GM18498 (cell line): Measurements from ENCODE around the gene BORCS8.
A peak's percentile ranks its signal among the peaks of the same experiment; 100 is the strongest.
"Not testable (repeated sequence)": the region's sequence is repeated elsewhere in the genome, so short reads cannot be mapped to it uniquely, and the experiment has no call there.

Experiments used
- ATAC-seq: cut with Tn5 transposase; IDR thresholded peaks from one replicate; pipeline ENCODE4 v1.9.1; 2021; ENCODE audit warnings: mild to moderate bottlenecking, moderate library complexity; ENCODE audit not compliant: unreplicated experiment

BORCS8 gene

DNA sequence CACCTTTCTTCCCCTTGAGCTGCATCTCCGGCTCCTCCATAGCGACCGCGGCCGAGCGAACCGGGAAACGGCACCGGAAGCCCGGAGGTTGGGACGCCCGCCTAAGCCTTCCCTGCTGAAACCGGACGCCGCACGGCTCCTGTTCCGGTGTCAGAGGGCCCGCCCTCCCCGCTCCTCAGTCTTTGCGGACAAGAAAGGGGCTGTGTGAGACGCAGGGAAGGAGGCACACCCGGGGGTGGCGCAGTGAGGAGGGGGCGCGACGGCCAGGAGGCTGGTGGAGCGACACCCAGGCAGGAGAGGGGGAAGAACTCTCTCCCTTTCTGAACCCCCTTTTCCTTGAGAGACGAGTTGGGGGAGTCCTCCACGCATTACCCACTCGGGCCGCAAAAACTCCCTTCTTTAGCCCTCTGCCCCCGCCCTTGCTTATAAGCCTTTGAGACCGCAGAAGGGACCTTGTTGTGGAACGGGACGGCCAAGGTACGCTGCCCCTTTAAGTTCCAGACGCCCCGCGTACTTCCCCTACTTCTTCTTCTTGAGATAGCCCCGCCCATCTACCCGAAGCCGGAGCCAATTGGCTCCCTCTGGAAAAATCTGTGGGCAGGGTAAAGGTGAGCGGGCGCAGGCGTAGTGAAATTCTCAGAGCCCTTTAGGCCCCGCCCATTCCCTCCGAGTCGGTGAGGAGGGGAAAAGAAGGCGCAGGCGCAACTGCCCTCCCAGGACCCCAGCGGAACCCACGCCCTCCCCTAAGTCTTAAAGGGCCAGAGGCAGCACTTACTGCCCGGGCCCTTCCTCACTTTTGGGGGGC lies at the start of gene BORCS8, which contains the start of gene RFXANK:
Gene BORCS8 (minus strand): TSS at position 75 of the 805 bp plus-strand sequence. CDS start 35 bp downstream, at position 40.
Gene RFXANK (plus strand): TSS at position 181 of the 805 bp plus-strand sequence. CDS start 1,689 bp downstream, outside the sequence.
- ATAC-seq: peak; percentile 80

DNA sequence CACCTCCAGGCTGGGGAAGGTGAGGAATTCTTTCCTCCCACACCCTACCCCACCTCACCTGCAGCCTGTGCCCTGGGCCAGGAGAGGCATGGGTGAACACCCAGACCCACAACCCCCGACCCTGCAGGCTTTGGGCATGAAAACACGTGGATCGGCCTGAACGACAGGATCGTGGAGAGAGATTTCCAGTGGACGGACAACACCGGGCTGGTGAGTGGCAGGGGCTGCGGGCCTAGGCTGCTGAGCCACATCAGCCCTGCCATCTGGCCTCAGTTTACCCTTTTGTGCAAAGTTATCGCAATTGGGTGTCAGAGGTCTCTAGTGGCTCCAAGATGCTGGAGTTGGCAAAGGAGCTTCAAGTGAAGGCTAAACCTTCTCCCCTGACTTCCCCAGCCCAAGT lies 48.5 kb upstream of the BORCS8 start:
- no peak for ATAC-seq

DNA sequence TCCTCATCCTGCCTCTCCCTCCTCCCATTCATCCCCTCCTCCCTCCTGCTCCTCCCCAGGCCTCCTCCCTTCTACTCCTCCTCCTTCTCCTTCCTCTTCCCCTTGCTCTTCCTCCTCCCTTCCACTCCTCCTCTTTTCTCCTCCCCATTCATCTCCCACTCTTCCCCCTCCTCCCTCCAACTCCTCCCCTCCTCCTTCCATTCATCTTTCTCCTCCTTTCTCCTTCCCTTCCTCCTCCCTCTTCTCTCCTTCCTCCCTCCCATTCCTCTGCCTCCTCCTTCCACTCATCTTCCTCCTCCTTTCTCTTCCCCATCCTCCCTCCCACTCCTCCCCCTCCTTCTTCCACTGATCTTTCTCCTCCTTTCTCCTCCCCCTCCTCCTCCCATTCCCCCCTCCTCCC lies 47.7 kb upstream of the BORCS8 start:
- no peak for ATAC-seq

DNA sequence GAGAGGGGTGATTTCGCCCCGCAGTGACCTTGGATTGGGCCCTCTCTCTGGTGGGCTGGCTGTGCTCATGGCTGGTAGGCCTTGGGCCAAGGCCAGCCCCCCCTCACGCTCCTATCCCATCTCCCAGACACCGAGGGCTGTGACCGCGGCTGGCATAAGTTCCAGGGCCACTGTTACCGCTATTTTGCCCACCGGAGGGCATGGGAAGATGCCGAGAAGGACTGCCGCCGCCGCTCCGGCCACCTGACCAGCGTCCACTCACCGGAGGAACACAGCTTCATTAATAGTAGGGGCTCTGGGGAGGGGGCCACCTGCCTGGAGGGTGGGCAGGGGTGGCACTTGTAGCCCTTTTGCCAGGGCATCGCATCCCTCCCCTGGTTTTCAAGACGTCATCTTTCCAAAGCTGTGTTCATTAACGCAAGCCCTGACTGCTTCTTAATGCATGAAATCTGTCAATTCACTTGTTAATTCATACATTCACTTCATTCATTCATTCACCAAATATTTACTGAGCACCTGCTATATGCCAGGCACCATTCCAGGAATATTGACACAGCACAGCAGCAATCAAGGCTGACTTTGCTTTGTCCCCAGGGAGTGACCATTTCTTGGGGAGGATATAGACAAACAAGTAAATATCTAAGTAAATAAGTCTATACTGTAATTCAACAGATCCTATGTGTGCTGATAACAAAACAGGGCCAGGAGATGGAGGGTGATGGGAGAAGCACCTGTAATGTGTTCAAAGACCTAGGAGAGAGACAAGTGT lies 46.4 kb upstream of the BORCS8 start:
- no peak for ATAC-seq

DNA sequence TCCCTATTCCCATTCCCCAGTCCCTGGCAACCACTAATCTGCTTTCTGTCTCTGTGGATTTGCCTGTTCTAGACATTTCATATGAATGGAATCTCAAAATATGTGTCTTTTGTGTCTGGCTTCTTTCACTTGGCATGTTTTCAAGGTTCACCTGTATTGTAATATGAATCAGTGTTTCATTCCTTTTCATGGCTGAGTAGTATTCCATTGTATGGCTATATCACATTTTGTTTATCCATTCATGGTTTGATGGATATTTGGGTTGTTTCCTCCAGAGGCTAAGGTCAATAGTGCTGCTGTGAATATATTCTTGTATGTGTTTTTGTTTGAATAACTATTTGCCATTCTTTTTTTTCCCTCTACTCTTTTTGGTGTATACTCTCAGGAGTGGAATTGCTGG lies 44.2 kb upstream of the BORCS8 start:
- no peak for ATAC-seq

DNA sequence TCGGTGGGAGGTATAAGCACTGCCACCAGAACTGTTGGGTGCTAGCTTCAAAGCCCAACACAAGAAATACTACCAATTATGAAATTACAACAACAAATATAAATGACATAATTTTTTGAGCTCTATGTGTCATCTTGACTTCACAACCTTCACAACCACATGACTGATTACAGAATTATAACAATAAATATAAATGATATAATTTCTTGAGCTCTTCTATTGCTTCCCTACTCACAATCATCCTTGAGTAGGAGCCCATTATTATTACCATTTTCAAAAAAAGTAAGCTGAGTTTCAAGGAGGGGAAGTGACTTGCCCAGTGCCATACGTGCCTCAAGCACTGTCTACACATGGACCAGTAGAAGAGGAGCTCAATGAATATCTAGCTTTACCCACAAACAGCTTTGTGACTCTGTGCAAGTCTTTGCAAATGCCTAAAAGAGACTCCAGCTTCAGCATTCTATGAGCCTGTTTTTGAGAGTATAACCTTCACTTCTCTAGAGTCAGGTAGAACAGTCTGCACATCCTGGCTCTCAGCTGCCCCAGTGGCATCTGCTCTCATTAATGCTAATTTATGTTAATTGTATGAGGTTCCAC lies 42.4 kb upstream of the BORCS8 start:
- no peak for ATAC-seq

DNA sequence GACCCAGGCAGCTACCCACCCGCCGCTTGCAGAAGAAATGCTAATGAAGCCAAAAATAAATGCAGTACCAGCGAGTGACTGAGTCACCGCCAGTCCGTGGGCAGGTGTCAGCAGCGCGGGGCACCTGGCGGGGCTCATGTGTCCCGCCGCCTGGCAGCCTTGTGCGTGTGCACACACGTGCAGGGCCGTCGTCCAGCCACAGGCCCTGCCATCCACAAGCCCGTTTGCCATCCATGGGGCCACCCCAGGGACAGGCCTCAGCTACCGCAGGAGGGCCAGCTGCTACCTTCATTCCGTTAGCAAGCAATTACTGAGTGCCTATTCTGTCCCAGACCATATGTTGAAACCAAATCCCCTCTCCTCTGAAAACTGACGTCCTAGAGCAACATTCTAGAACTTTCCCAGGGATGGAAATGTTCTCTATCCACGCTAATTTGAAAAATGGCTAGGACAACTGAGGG lies 40.3 kb upstream of the BORCS8 start:
- no peak for ATAC-seq

DNA sequence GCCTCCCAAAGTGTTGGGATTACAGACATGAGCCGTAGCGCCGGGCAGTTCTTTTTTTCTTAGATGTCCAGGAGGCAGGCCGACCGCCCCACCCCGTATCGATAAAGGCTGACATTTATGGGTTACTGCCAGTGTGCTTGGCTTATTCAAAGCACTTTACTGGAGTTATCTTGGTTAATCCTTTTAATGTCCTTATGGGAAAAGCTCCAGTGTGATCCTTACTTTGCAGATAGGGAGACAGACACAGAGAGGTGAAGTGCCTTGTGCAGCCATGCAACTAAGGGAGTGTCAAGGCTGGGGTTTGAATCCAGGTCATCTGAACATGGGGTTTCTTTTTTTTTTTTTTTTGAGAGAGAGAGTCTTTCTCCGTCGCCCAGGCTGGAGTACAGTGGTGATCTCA lies 39.0 kb upstream of the BORCS8 start:
- ATAC-seq: no peak

DNA sequence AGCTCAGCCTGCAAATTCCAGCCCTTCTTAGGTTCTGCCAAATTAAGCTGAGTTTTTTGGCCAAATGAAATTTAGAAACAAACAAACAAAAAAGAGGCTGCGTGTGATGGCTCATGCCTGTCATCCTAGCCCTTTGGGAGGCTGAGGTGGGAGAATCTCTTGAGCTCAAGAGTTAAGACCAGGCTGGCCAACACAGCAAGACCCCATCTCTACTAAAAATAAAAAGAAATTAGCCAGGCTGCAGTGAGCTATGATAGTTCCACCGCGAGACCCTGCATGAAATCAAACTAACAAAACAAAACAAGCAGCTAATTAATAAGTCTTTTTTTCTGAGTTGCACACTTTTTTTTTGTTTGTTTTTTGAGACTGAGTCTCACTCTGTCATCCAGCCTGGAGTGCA lies 37.7 kb upstream of the BORCS8 start:
- no peak for ATAC-seq

DNA sequence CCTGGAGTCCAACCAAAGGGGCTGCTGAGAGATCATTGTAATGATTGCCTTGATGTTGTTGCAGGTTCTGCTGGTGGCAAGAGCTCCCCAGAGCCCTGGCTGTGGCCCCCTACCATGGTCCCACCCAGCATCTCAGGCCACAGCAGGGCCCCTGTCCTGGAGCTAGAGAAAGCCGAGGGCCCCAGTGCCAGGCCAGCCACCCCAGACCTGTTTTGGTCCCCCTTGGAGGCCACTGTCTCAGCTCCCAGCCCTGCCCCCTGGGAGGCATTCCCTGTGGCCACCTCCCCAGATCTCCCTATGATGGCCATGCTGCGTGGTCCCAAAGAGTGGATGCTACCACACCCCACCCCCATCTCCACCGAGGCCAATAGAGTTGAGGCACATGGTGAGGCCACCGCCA lies 35.3 kb upstream of the BORCS8 start:
- no peak for ATAC-seq

DNA sequence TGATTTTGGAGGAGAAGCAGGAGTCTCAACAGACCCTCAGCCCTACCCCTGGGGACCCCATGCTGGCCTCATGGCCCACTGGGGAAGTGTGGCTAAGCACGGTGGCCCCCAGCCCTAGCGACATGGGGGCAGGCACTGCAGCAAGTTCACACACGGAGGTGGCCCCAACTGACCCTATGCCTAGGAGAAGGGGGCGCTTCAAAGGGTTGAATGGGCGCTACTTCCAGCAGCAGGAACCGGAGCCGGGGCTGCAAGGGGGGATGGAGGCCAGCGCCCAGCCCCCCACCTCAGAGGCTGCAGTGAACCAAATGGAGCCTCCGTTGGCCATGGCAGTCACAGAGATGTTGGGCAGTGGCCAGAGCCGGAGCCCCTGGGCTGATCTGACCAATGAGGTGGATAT lies 34.7 kb upstream of the BORCS8 start:
- ATAC-seq: no peak

DNA sequence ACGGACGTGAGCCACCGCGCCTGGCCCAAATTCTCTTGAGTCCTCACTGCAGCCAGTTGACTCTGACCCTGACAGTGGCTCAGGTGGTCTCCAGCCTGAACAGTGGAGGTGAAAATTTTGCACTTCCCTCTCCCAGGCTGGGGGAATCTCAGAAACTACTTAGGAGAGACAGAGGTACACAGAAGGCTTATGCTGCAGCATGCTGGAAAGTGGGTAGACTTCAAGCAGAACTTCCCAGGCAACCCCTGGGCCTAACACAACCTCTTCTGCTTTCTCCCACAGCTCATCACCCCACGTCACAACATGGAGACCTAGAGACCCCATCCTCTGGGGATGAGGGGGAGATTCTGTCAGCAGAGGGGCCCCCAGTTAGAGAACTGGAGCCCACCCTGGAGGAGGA lies 34.3 kb upstream of the BORCS8 start:
- no peak for ATAC-seq

DNA sequence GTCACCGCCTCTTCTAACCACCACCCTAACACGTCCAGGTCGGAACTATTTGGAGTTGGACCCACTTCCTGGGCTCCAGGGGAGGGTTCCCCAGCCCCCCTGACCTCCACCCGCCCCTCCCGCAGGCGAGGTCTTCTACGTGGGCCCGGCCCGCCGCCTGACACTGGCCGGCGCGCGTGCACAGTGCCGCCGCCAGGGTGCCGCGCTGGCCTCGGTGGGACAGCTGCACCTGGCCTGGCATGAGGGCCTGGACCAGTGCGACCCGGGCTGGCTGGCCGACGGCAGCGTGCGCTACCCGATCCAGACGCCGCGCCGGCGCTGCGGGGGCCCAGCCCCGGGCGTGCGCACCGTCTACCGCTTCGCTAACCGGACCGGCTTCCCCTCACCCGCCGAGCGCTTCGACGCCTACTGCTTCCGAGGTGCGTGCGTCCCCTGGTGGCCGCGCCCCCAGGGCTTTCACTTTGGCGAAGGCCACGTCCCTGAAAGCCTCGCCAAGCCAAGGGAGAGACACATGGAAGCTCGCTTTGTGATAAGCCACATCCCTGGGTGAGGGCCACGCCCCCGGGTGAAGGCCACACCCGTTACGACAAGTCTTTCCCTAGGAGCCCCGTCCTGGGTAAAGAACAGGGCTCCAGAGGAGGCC lies 33.0 kb upstream of the BORCS8 start:
- ATAC-seq: no peak

DNA sequence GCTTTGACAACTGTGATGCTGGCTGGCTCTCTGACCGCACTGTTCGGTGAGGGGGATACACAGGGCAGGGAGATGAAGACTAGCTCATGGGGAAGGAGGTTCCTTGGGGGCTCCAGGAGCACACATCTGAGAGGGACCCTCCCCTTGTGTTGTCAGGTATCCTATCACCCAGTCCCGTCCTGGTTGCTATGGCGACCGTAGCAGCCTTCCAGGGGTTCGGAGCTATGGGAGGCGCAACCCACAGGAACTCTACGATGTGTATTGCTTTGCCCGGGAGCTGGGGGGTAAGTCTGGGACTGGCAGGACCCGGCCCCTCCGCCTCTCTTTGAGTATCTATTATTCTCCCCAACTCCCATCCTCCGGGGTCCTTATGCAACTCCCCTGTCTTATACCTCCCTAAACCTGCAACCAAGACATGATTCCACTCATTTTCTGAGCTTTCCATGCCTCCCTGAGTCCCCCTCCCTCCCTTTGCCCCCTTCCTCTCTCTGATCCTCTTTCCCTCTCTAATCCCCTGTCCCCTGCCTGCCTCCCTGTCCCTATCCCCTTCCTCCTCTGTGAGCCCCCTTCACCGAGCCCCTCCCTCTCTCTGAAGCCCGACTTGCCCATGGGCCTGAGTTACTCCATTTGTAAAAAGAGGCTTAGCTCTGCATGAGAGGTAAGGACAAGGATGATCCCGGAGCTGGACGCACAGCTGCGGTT lies 32.3 kb upstream of the BORCS8 start:
- no peak for ATAC-seq

DNA sequence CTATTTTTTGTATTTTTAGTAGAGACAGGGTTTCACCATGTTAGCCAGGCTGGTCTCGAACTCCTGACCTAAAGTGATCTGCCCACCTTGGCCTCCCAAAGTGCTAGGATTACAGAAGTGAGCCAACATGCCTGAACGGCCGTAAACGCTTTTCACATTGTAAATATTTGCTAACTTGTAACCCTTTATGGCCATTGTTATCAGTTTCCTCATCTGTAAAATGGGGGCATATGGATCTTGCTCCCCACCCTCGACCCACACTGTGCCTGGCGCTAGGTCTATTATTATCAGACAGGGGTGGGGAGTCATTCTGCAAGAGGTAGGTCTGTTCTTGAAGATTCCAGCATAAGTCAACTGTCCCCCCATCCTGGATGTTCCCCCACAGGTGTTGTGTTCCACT lies 31.7 kb upstream of the BORCS8 start:
- ATAC-seq: no peak

DNA sequence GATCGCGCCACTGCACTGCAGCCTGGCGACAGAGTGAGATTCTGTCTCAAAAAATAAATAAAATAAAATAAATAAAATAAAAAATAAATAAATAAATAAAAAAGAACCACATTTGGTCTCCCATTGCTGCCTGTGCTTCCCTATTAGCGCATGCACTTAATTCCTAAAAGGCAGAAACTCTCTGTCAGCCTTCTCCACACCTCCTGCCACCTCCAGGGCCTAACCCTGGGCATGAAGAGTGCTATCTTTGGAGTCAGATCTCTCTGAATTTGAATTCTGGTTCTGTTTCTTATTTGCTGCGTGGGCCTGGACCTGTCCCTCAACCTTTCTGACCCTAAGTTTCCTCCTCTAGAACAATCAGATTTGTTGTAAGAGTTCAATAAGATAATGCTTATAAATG lies 31.1 kb upstream of the BORCS8 start:
- no peak for ATAC-seq

DNA sequence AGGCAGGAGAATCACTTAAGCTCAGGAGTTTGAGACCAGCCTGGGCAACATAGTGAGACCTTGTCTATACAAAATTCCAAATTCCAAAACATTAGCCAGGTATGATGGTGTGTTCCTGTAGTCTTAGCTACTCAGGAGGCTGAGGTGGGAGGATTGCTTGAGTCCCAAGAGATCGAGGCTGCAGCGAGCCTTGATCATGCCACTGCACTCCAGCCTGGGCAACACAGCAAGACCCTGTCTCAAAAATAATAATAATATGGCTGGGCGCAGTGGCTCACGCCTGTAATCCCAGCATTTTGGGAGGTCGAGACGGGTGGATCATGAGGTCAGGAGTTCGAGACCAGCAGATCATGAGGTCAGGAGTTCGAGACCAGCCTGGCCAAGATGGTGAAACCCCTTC lies 29.0 kb upstream of the BORCS8 start:
- ATAC-seq: not testable (repeated sequence)

DNA sequence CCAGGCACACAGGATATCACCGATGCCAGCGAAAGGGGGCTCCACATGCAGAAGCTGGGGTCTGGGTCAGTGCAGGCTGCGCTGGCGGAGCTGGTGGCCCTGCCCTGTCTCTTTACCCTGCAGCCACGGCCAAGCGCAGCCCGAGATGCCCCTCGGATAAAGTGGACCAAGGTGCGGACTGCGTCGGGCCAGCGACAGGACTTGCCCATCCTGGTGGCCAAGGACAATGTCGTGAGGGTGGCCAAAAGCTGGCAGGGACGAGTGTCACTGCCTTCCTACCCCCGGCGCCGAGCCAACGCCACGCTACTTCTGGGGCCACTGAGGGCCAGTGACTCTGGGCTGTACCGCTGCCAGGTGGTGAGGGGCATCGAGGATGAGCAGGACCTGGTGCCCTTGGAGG lies 27.0 kb upstream of the BORCS8 start:
- ATAC-seq: no peak

DNA sequence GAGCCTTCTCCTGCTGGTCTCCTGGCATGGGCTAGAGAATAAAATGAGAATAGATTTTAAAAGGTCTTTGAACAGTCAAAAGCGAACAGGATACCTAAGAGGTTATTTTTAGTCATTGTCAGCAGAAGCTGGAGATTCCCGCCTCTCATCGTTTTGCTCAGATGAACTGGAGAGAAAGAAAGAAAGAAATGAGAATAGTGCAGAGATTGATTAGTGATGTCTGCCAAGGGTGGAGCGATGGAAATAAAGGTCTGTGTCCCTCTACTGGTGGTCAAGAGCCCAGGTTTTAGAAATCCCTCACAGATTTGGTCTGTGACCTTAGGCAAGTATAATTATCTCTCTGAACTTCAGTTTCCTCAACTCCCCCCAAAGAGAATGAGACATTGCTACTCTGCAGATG lies 25.1 kb upstream of the BORCS8 start:
- no peak for ATAC-seq

DNA sequence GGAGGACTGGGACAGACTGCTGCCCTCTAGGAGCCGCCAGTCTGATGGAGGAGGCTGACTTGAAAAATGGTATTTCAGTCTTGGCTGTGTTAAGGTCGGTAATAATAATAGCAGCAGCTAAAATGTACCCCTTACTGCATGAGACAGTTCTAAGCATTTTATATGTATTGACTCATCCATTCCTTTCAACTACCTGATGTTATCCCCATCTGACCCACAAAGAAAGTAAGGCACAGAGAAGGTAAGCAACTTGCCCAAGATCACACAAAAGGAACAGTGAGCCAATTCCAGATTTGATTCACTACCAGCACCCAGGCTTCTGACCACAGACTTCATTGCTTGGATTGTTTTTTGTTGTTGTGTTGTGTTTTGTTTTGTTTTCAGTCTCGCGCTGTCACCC lies 23.8 kb upstream of the BORCS8 start:
- ATAC-seq: no peak

DNA sequence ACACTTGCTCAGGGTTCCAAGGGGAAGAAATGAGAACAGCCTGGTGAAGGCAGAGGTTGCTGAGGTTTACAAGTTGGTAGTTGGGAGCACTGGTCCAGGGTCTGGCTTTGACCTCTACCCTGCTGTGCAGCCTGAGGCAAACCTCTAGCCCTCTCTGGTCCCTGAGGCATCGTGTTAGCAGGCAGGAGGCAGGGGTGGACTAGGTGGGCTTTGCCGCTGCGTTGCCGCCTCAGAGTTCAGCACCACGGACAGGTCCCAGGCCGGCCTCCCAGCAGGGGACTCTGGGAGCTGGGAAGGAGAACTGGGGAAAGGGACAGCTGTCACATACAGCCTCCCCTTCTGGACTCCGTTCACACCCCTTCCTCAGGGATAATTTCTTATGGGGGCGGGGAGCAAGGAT lies 22.9 kb upstream of the BORCS8 start:
- no peak for ATAC-seq
